ENCODE data around the gene LKAAEAR1. TPM values are rescaled to one million over a fixed set of nuclear protein-coding genes. Genes with fewer than 3 reads are reported as not detected.

Gene LKAAEAR1
- total and polyA plus RNA-seq, 2 of the 13 experiments (the other 11 are each of a cell fraction or from before 2014, with no cell fraction given) = not detected

DNA sequence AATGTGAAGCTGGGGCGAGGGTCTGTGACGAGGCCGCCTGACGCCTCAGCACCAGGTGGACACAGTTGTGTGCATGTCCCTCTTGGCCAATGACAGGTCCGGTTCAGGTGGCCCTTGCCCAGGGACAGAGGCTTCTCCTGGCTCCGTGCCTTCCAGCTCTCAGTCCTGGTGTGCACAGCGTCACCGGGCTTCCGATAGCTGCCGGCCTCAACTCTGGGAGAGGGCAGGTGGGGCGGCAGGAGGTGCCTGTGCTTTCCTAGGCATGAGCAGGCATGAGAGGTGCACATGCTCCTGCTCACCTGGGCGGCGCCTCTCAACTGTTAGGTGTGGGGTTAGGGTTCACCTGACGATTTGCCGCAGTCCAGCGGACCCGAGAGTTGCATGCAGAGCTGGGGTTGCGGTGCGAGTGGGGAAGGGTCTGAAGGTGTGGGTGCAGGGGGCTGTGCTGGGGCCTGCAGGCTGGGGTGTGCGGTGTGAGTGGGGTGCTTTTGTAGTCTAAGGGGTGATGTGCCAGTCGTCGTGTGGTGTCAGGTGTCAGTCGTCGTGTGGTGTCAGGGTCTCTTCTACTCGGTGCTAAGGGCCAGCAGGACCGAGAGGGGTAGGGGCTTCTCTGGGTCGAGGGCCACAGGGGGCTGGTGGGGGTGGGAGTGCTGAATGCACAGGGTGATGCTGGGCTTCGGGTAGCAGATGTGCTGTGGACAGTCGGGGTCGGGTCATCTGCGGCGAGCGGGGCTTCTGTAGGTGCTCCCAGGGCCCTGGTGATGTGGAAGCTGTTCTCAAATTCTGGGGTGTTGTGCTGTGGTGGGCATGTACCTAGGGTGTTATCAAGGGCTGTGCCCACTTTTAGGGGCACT is 31.0 kb downstream of the LKAAEAR1 start (continued):
- peak; percentile 16; the same call in 1 of the 2 replicates for TF ChIP-seq ZFP90 (CRISPR knock-in tag; IDR thresholded peaks at IDR 0.05; ENCODE audit: borderline replicate concordance)
- no peak for TF ChIP-seq SMYD3 (CRISPR knock-in tag; IDR thresholded peaks at IDR 0.05)
- TF ChIP-seq ZNF34 (CRISPR knock-in tag; IDR thresholded peaks at IDR 0.05; ENCODE audit: borderline replicate concordance) = no peak; the same call in 1 of the 2 replicates
- TF ChIP-seq SKI (IDR thresholded peaks at IDR 0.05; ENCODE audit: partially characterized antibody) = peak; percentile 6
- TF ChIP-seq KDM6A (CRISPR knock-in tag; IDR thresholded peaks at IDR 0.05; ENCODE audit: low read depth) = no peak
- TF ChIP-seq ZNF841 (CRISPR knock-in tag; IDR thresholded peaks at IDR 0.05; ENCODE audit: borderline replicate concordance) = no peak
- no peak for TF ChIP-seq STAG1 (CRISPR knock-in tag; IDR thresholded peaks at IDR 0.05)
- TF ChIP-seq NCOA1 (CRISPR knock-in tag; IDR thresholded peaks at IDR 0.05) = no peak
- TF ChIP-seq IKZF5 (CRISPR knock-in tag; IDR thresholded peaks at IDR 0.05) = peak; percentile 70; the same call in 1 of the 2 replicates
- TF ChIP-seq KDM4B (CRISPR knock-in tag; IDR thresholded peaks at IDR 0.05) = peak; percentile 67
- peak; percentile 53 for TF ChIP-seq RARA (CRISPR knock-in tag; IDR thresholded peaks at IDR 0.05)
- TF ChIP-seq, protein P1, sequence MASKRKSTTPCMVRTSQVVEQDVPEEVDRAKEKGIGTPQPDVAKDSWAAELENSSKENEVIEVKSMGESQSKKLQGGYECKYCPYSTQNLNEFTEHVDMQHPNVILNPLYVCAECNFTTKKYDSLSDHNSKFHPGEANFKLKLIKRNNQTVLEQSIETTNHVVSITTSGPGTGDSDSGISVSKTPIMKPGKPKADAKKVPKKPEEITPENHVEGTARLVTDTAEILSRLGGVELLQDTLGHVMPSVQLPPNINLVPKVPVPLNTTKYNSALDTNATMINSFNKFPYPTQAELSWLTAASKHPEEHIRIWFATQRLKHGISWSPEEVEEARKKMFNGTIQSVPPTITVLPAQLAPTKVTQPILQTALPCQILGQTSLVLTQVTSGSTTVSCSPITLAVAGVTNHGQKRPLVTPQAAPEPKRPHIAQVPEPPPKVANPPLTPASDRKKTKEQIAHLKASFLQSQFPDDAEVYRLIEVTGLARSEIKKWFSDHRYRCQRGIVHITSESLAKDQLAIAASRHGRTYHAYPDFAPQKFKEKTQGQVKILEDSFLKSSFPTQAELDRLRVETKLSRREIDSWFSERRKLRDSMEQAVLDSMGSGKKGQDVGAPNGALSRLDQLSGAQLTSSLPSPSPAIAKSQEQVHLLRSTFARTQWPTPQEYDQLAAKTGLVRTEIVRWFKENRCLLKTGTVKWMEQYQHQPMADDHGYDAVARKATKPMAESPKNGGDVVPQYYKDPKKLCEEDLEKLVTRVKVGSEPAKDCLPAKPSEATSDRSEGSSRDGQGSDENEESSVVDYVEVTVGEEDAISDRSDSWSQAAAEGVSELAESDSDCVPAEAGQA (IDR thresholded peaks at IDR 0.05; ENCODE audit: low read depth) = peak; percentile 18; the same call in 1 of the 2 replicates
- TF ChIP-seq, protein P1 (CRISPR knock-in tag; IDR thresholded peaks at IDR 0.05; ENCODE audit: borderline replicate concordance) = no peak
- no peak for TF ChIP-seq CAMTA2 (CRISPR knock-in tag; IDR thresholded peaks at IDR 0.05; ENCODE audit: borderline replicate concordance)
- TF ChIP-seq, protein P2, sequence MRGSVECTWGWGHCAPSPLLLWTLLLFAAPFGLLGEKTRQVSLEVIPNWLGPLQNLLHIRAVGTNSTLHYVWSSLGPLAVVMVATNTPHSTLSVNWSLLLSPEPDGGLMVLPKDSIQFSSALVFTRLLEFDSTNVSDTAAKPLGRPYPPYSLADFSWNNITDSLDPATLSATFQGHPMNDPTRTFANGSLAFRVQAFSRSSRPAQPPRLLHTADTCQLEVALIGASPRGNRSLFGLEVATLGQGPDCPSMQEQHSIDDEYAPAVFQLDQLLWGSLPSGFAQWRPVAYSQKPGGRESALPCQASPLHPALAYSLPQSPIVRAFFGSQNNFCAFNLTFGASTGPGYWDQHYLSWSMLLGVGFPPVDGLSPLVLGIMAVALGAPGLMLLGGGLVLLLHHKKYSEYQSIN (CRISPR knock-in tag; IDR thresholded peaks at IDR 0.05; ENCODE audit: borderline replicate concordance) = no peak
- TF ChIP-seq ZNF3 (CRISPR knock-in tag; IDR thresholded peaks at IDR 0.05) = no peak
- TF ChIP-seq, protein P3, sequence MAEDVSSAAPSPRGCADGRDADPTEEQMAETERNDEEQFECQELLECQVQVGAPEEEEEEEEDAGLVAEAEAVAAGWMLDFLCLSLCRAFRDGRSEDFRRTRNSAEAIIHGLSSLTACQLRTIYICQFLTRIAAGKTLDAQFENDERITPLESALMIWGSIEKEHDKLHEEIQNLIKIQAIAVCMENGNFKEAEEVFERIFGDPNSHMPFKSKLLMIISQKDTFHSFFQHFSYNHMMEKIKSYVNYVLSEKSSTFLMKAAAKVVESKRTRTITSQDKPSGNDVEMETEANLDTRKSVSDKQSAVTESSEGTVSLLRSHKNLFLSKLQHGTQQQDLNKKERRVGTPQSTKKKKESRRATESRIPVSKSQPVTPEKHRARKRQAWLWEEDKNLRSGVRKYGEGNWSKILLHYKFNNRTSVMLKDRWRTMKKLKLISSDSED (CRISPR knock-in tag; IDR thresholded peaks at IDR 0.05) = peak; percentile 90; the same call in 1 of the 2 replicates
- TF ChIP-seq ZNF75D (CRISPR knock-in tag; IDR thresholded peaks at IDR 0.05; ENCODE audit: borderline replicate concordance) = no peak
- no peak for TF ChIP-seq JUND (CRISPR knock-in tag; IDR thresholded peaks at IDR 0.05)
- no peak for TF ChIP-seq ZNF17 (CRISPR knock-in tag; IDR thresholded peaks at IDR 0.05)
- peak; percentile 96; the same call in 1 of the 2 replicates for TF ChIP-seq ZNF354B (CRISPR knock-in tag; IDR thresholded peaks at IDR 0.05)

Data from HepG2 (cell line).